Lower lobe of right lung (tissue), 2 donors: ENCODE data around the gene EFS. TPM values are rescaled to one million over a fixed set of nuclear protein-coding genes. Genes with fewer than 3 reads are reported as not detected.

Experiments
- ATAC-seq, 2 donors: fragments of 200-7000 bp; cut with Tn5 transposase; one replicate each; pipeline ENCODE4 v1.9.1; 2020 to 2022; ENCODE audit warnings: mild to moderate bottlenecking in 2 of 2, moderate library complexity in 2 of 2
- DNase-seq: peaks from one replicate; pipeline ENCODE4 v3.0.0-alpha.2; 2020
- H3K27ac ChIP-seq: fragments of 200-600 bp; one replicate; pipeline ENCODE4 v1.8.0; 2022
- H3K27me3 ChIP-seq: fragments of 200-600 bp; one replicate; pipeline ENCODE4 v1.8.0; 2022; ENCODE audit warnings: low read depth
- H3K36me3 ChIP-seq: fragments of 200-600 bp; one replicate; pipeline ENCODE4 v1.8.0; 2022; ENCODE audit warnings: mild to moderate bottlenecking
- H3K4me1 ChIP-seq: fragments of 200-600 bp; one replicate; pipeline ENCODE4 v1.8.0; 2022
- H3K4me3 ChIP-seq: fragments of 200-600 bp; one replicate; pipeline ENCODE4 v1.8.0; 2022; ENCODE audit warnings: mild to moderate bottlenecking
- H3K9me3 ChIP-seq: fragments of 200-600 bp; one replicate; pipeline ENCODE4 v1.8.0; 2022
- intact Hi-C: fragments of 100-400 bp; cut with DNase I; formaldehyde crosslinking; loops from one replicate; pipeline ENCODE4 v1.11.0; 2022
- total RNA-seq: library from RNA; stranded (reverse); fragmentation: NEBNext Ultra II Directional; extraction: Animal tissue kit (Norgen Biotek cat#: 25700); gene quantifications from one replicate; pipeline ENCODE4 v1.2.1, GENCODE V29; 2021
- TF ChIP-seq, protein P1 (sequence below): fragments of 200-600 bp; IDR thresholded peaks from one replicate; pipeline ENCODE4 v1.8.0; 2022; ENCODE audit warnings: antibody characterized with exemption, mild to moderate bottlenecking
- donor health status: DM: no; HTN: yes; CAD: no; lungs with severe emphysema.

EFS gene
- total RNA-seq, 1 donor from 2014 or later, result 11.5 TPM

GRCh38 chr14:23320584-23321571 is 44.1 kb downstream of the EFS start, which contains the start of gene PABPN1:
TSS of gene PABPN1 (plus strand) at chr14:23321457. CDS start at chr14:23321470, 13 bp downstream.
- TF ChIP-seq, protein P1, sequence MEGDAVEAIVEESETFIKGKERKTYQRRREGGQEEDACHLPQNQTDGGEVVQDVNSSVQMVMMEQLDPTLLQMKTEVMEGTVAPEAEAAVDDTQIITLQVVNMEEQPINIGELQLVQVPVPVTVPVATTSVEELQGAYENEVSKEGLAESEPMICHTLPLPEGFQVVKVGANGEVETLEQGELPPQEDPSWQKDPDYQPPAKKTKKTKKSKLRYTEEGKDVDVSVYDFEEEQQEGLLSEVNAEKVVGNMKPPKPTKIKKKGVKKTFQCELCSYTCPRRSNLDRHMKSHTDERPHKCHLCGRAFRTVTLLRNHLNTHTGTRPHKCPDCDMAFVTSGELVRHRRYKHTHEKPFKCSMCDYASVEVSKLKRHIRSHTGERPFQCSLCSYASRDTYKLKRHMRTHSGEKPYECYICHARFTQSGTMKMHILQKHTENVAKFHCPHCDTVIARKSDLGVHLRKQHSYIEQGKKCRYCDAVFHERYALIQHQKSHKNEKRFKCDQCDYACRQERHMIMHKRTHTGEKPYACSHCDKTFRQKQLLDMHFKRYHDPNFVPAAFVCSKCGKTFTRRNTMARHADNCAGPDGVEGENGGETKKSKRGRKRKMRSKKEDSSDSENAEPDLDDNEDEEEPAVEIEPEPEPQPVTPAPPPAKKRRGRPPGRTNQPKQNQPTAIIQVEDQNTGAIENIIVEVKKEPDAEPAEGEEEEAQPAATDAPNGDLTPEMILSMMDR, result no peak
- DNase-seq (peak; percentile 99), ATAC-seq (peak; percentile 96 to 97)
- peaks cover 23% of the 10 kb centered on the region for H3K4me1 ChIP-seq
- H3K4me3 ChIP-seq, result peak within 1 kb of the TSS; percentile 71
- no peaks in the 10 kb centered on the region for H3K27me3 ChIP-seq
- no peaks in the 10 kb centered on the region for H3K9me3 ChIP-seq
- intact Hi-C loops, result no loop called here
- peak within 1 kb of the TSS; percentile 95 for H3K27ac ChIP-seq
- peaks cover 41% of the 10 kb centered on the region for H3K36me3 ChIP-seq

DNA sequence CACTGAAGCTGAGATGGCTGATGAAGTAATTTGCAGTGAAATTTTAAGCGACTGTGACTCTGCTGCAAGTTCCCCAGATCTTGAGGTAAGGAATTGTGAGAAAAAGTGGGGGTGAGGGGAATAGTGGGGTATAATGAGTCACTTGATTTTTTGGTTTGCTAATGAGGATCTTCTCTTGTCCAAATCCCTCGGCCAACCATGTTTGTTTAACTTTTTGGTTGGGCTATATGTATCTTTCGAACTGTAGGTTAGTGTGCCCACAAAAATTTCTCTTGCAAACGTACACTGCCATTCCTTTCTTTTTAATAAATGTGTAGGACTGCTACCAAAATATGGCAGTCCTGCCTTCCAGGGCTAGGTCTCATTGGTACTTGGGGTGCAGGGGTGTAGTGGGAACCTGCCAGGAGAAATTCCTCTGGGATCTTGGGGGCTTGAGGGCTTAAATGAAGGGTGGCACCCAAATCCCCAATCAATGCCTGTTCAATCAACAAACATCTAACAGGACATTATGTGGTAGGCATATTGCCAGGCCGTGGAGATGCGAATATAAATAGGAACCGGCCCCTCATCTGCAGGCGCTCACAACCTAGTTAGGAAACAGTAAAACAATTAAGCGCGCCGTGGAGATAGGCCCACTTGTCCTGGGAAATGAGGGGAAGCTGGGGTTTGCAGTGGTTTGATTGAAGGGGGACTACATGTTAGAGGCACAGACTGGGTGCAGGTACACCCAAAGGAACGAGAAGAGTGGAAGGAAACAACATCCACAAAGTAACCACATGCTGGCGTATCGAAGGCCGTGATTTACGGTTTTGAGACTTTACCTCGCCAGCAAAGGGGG is 45.0 kb downstream of the EFS start:
- peaks cover 23% of the 10 kb centered on the region for H3K4me1 ChIP-seq
- TF ChIP-seq, protein P1, result no peak
- peaks cover 32% of the 10 kb centered on the region for H3K36me3 ChIP-seq
- ATAC-seq (no peak), DNase-seq (no peak)
- H3K27me3 ChIP-seq, result no peaks in the 10 kb centered on the region
- H3K27ac ChIP-seq, result peak overlapping the region; percentile 92
- H3K4me3 ChIP-seq, result peak overlapping the region; percentile 55
- intact Hi-C loops, result no loop called here
- no peaks in the 10 kb centered on the region for H3K9me3 ChIP-seq

DNA sequence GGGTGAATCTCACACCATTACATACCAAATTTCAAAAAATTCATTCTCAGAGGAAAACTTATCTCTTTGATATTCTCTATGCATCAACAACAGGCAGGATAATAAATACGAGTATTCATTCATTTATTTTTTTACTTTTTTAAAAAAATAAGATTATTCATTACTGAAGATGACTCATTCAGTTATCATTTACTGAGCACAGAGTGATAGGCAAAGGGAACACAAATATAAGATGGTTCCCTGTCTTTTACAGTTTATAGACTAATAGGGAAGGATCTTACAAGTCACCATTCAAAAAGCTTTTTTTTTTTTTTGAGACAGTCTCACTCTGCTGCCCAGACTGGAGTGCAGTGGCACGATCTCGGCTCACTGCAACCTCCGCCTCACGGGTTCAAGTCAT is 48.7 kb downstream of the EFS start:
- H3K36me3 ChIP-seq, result peaks cover 20% of the 10 kb centered on the region
- intact Hi-C loops, result no loop called here

GRCh38 chr14:23310546-23310945 is 54.4 kb downstream of the EFS start:
- TF ChIP-seq, protein P1, result no peak
- H3K27me3 ChIP-seq, result no peaks in the 10 kb centered on the region

More for the DNA sequence above, 48.7 kb downstream of the EFS start:
- Histone ChIP-seq H3K27ac (no peak overlapping the region), H3K9me3 (no peaks in the 10 kb centered on the region), H3K4me1 (peaks cover 9% of the 10 kb centered on the region), H3K27me3 (no peaks in the 10 kb centered on the region), H3K4me3 (no peak overlapping the region)
- no peak for DNase-seq
- no peak for ATAC-seq
- TF ChIP-seq, protein P1, result no peak

GRCh38 chr14:23308721-23309445 is 56.1 kb downstream of the EFS start:
- TF ChIP-seq, protein P1, result no peak
- intact Hi-C loops, result no loop called here
- ATAC-seq, result no peak
- H3K27me3 ChIP-seq, result no peaks in the 10 kb centered on the region
- H3K9me3 ChIP-seq, result no peaks in the 10 kb centered on the region
- no peak overlapping the region for H3K27ac ChIP-seq
- peaks cover 48% of the 10 kb centered on the region for H3K36me3 ChIP-seq
- peaks cover 38% of the 10 kb centered on the region for H3K4me1 ChIP-seq
- DNase-seq, result no peak
- no peak overlapping the region for H3K4me3 ChIP-seq

More at GRCh38 chr14:23310546-23310945, 54.4 kb downstream of the EFS start:
- Histone ChIP-seq H3K4me1 (peaks cover 35% of the 10 kb centered on the region), H3K9me3 (no peaks in the 10 kb centered on the region), H3K27ac (no peak overlapping the region), H3K4me3 (no peak overlapping the region), H3K36me3 (peaks cover 48% of the 10 kb centered on the region)
- intact Hi-C loops, result no loop called here
- DNase-seq (no peak), ATAC-seq (no peak)
